ENCODE data around the gene NR2F6. TPM values are rescaled to one million over a fixed set of nuclear protein-coding genes. Genes with fewer than 3 reads are reported as not detected.

Gene NR2F6
- total RNA-seq, 1 experiment from 2014 or later = 90.8 TPM

- BruUV-seq (replicated peaks) = no TSS peak
- peaks cover 87% of the 10 kb centered on the region for H3K79me2 ChIP-seq (ENCODE audit: low read depth)
- H3K4me1 ChIP-seq (replicated peaks; ENCODE audit: insufficient read depth) = peaks cover 36% of the 10 kb centered on the region
- DNase-seq = peak in 1 of 2 experiments; percentile 13
- peaks cover 17% of the 10 kb centered on the region for H3K36me3 ChIP-seq (ENCODE audit: low read depth)
- intact Hi-C loops (cut with micrococcal nuclease; ENCODE audit: unreplicated experiment) = no loop called here
- H3K9me3 ChIP-seq (ENCODE audit: insufficient read depth, low read depth) = no peaks in the 10 kb centered on the region
- H3K27me3 ChIP-seq (ENCODE audit: insufficient read depth, low read depth) = no peaks in the 10 kb centered on the region
- peaks cover 29% of the 10 kb centered on the region for H3F3A ChIP-seq (ENCODE audit: insufficient read depth, low read depth)
- no peaks in the 10 kb centered on the region for H3K9me2 ChIP-seq (ENCODE audit: insufficient read depth)
- no peak overlapping the region for H2AFZ ChIP-seq
- H3K4me2 ChIP-seq = peak overlapping the region; percentile 89; the same call in 1 of the 2 replicates
- peak overlapping the region; percentile 31; the same call in 1 of the 2 replicates for H3K27ac ChIP-seq
- H3K4me3 ChIP-seq = no peak overlapping the region
- H4K20me1 ChIP-seq (ENCODE audit: insufficient read depth) = peaks cover 52% of the 10 kb centered on the region
- POLR2A ChIA-PET (ENCODE audit: unreplicated experiment) = no interaction called here
- TF ChIP-seq EZH2 (IDR thresholded peaks at IDR 0.05; ENCODE audit: low read depth) = no peak
- TF ChIP-seq CTCF (conservative IDR thresholded peaks at IDR 0.05) = no peak
- CTCF ChIA-PET = interaction anchor here (0.7 kb wide), 1 partner anchor 80 kb away, joined by 3 read pairs; no protein-coding TSS in a partner anchor
These were observed 4.8 kb downstream of the NR2F6 start for GRCh38 chr19:17240826-17241399.

- intact Hi-C loops (cut with micrococcal nuclease; ENCODE audit: unreplicated experiment) = no loop called here
- Histone ChIP-seq H3K27me3 (ENCODE audit: insufficient read depth, low read depth) (no peaks in the 10 kb centered on the region), H3K9me2 (ENCODE audit: insufficient read depth) (no peaks in the 10 kb centered on the region), H3K79me2 (ENCODE audit: low read depth) (peaks cover 87% of the 10 kb centered on the region), H3K9me3 (ENCODE audit: insufficient read depth, low read depth) (no peaks in the 10 kb centered on the region), H2AFZ (no peak overlapping the region), H3K27ac (peak overlapping the region; percentile 25; the same call in 1 of the 2 replicates), H4K20me1 (ENCODE audit: insufficient read depth) (peaks cover 53% of the 10 kb centered on the region), H3K4me2 (peak overlapping the region; percentile 27; the same call in 1 of the 2 replicates), H3F3A (ENCODE audit: insufficient read depth, low read depth) (peaks cover 31% of the 10 kb centered on the region), H3K4me3 (no peak overlapping the region), H3K4me1 (replicated peaks; ENCODE audit: insufficient read depth) (peaks cover 36% of the 10 kb centered on the region), H3K36me3 (ENCODE audit: low read depth) (peaks cover 17% of the 10 kb centered on the region)
- POLR2A ChIA-PET (ENCODE audit: unreplicated experiment) = no interaction called here
- BruUV-seq (replicated peaks) = no TSS peak
- TF ChIP-seq EZH2 (IDR thresholded peaks at IDR 0.05; ENCODE audit: low read depth) (no peak), CTCF (conservative IDR thresholded peaks at IDR 0.05) (no peak)
- CTCF ChIA-PET = no interaction called here
- peak in 1 of 2 experiments; percentile 35 for DNase-seq
These were observed 5.5 kb downstream of the NR2F6 start for GRCh38 chr19:17240062-17240752.

GRCh38 chr19:17237747-17238706, 7.7 kb downstream of the NR2F6 start:
- no peak overlapping the region for H3K4me2 ChIP-seq
- DNase-seq = peak in 1 of 2 experiments; percentile 21
- ChIA-PET POLR2A (ENCODE audit: unreplicated experiment) (interaction anchor here (0.7 kb wide), 1 partner anchor 523 kb away, joined by 5 read pairs; no protein-coding TSS in a partner anchor), CTCF (no interaction called here)
- H3K9me3 ChIP-seq (ENCODE audit: insufficient read depth, low read depth) = no peaks in the 10 kb centered on the region
- no peak overlapping the region for H2AFZ ChIP-seq
- H3K27me3 ChIP-seq (ENCODE audit: insufficient read depth, low read depth) = no peaks in the 10 kb centered on the region
- intact Hi-C loops (cut with micrococcal nuclease; ENCODE audit: unreplicated experiment) = no loop called here
- TF ChIP-seq EZH2 (IDR thresholded peaks at IDR 0.05; ENCODE audit: low read depth) = no peak
- no peak for TF ChIP-seq CTCF (conservative IDR thresholded peaks at IDR 0.05)
- no TSS peak for BruUV-seq (replicated peaks)
- H3K4me1 ChIP-seq (replicated peaks; ENCODE audit: insufficient read depth) = peaks cover 33% of the 10 kb centered on the region
- H3K27ac ChIP-seq = no peak overlapping the region
- peaks cover 86% of the 10 kb centered on the region for H3K79me2 ChIP-seq (ENCODE audit: low read depth)
- H3K36me3 ChIP-seq (ENCODE audit: low read depth) = peaks cover 22% of the 10 kb centered on the region
- H3F3A ChIP-seq (ENCODE audit: insufficient read depth, low read depth) = peaks cover 51% of the 10 kb centered on the region
- H3K4me3 ChIP-seq = no peak overlapping the region
- H3K9me2 ChIP-seq (ENCODE audit: insufficient read depth) = no peaks in the 10 kb centered on the region
- peaks cover 66% of the 10 kb centered on the region for H4K20me1 ChIP-seq (ENCODE audit: insufficient read depth)
